Mucosa of rectum (tissue), 2 donors: ENCODE measurements around the gene IMMP2L.
"Not testable (repeated sequence)": the region's sequence is repeated elsewhere in the genome, so short reads cannot be mapped to it uniquely, and the experiment has no call there.

ENCODE experiments used
- H3K27ac ChIP-seq, 2 donors: one replicate each; pipeline ENCODE4 v1.7.0; 2013; ENCODE audit warnings: inconsistent platforms in 2 of 2, low read depth in 2 of 2, low read length in 2 of 2
- H3K27me3 ChIP-seq, 2 donors: one replicate each; pipeline ENCODE4 v1.7.0; 2013; ENCODE audit warnings: low read length in 2 of 2; ENCODE audit not compliant: control insufficient read depth in 2 of 2, insufficient read depth in 2 of 2
- H3K36me3 ChIP-seq, 2 donors: one replicate each; pipeline ENCODE4 v1.7.0; 2013; ENCODE audit warnings: low read length in 2 of 2; ENCODE audit not compliant: control insufficient read depth in 2 of 2, insufficient read depth in 2 of 2
- H3K4me1 ChIP-seq, 2 donors: one replicate each; pipeline ENCODE4 v1.7.0; 2013; ENCODE audit warnings: low read length in 2 of 2, mild to moderate bottlenecking in 1 of 2; ENCODE audit not compliant: control insufficient read depth in 2 of 2, insufficient read depth in 2 of 2
- H3K4me3 ChIP-seq, 2 donors: one replicate each; pipeline ENCODE4 v1.7.0; 2013; ENCODE audit warnings: low read length in 2 of 2
- H3K9ac ChIP-seq, 2 donors: one replicate each; pipeline ENCODE4 v1.7.0; 2013; ENCODE audit warnings: low read length in 2 of 2, low read depth in 1 of 2, mild to moderate bottlenecking in 1 of 2
- H3K9me3 ChIP-seq, 2 donors: one replicate each; pipeline ENCODE4 v1.7.0; 2013; ENCODE audit warnings: low read length in 2 of 2; ENCODE audit not compliant: control insufficient read depth in 2 of 2
- donor health status: healthy.
- donor health status: Normal muscosa, but diverticular disease.

Gene IMMP2L

DNA sequence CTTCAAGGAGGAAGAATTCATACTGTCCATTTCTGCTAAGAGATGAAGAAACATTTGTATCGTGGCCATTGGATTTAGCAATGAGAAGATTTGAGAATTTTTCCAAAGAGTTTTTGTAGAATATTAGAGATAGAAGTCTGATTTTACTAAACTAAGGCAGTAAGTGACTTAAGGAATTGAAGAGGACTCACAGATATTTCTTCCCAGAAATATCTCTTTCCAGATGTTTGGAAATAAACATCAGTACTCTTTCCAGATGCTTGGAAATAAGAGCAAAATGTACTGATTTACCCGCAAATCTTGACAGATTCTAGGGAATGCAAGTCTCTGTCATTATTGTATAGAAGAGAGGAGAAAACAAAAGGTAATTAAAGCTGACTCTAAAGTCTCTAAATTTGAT, 91.3 kb downstream of the IMMP2L start:
- no peak overlapping the region for H3K4me3 ChIP-seq
- no peaks in the 10 kb centered on the region for H3K27me3 ChIP-seq
- no peaks in the 10 kb centered on the region for H3K9me3 ChIP-seq
- no peak overlapping the region for H3K9ac ChIP-seq
- no peaks in the 10 kb centered on the region for H3K36me3 ChIP-seq
- H3K4me1 ChIP-seq: no peaks in the 10 kb centered on the region
- no peak overlapping the region for H3K27ac ChIP-seq

DNA sequence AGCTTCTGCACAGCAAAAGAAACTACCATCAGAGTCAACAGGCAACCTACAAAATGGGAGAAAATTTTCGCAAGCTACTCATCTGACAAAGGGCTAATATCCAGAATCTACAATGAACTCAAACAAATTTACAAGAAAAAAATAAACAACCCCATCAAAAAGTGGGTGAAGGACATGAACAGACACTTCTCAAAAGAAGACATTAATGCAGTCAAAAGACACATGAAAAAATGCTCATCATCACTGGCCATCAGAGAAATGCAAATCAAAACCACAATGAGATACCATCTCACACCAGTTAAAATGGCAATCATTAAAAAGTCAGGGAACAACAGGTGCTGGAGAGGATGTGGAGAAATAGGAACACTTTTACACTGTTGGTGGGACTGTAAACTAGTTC, 92.4 kb downstream of the IMMP2L start:
- H3K9me3 ChIP-seq, H3K4me3 ChIP-seq, H3K36me3 ChIP-seq, H3K9ac ChIP-seq, H3K4me1 ChIP-seq, H3K27ac ChIP-seq, H3K27me3 ChIP-seq: not testable (repeated sequence)

DNA sequence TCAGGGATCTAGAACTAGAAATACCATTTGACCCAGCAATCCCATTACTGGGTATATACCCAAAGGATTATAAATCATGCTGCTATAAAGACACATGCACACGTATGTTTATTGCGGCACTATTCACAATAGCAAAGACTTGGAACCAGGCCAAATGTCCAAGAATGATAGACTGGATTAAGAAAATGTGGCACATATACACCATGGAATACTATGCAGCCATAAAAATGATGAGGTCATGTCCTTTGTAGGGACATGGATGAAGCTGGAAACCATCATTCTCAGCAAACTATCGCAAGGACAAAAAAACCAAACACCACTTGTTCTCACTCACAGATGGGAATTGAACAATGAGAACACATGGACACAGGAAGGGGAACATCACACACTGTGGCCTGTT, 96.5 kb downstream of the IMMP2L start:
- H3K36me3 ChIP-seq, H3K4me3 ChIP-seq, H3K27me3 ChIP-seq, H3K9me3 ChIP-seq, H3K4me1 ChIP-seq, H3K27ac ChIP-seq, H3K9ac ChIP-seq: not testable (repeated sequence)

DNA sequence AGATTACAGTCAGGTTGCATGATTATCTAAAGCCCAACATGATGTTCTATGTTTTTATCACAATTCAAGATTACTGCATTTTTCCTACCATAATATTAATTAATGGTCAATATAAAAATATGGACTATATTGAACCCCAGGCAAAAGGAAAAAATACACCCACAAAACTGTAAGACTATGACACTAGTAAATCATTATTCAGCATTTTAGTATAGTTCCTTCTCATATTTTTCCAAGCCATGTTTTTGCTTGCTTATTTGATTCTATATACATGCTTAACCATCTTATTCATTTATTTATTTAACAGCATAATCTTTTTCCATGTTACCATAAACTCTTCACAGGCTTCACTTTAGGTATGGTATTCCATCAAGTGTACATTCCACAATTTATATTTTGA, 101.6 kb downstream of the IMMP2L start:
- Histone ChIP-seq H3K4me3 (no peak overlapping the region), H3K27me3 (no peaks in the 10 kb centered on the region), H3K9me3 (no peaks in the 10 kb centered on the region), H3K27ac (no peak overlapping the region), H3K36me3 (no peaks in the 10 kb centered on the region), H3K4me1 (no peaks in the 10 kb centered on the region), H3K9ac (no peak overlapping the region)

DNA sequence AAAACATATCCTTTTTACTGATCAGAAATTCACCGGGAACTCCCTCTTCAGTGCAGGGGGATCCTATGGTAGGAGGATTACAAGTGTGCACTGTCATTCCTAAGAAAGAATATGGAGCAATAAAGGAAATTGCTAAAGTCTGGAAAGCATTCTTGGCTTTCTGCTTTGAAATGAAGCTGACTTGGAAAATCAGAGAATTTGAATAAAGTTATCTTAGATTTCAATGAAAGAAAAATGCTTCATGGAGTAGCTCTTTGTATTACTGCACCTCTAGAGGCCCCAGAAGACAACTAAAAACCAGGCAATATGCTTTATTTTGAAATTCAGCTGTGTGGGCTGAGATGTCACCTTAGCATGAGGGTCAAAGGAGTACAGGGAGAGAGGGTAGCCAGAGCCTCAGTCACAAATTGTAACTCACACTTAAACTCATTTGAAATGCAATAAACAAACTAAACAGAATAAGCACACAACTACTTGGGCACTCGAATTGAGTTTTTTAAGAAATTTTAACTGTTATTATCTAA, 102.5 kb downstream of the IMMP2L start:
- H3K27ac ChIP-seq: no peak overlapping the region
- no peaks in the 10 kb centered on the region for H3K4me1 ChIP-seq
- no peaks in the 10 kb centered on the region for H3K27me3 ChIP-seq
- H3K9me3 ChIP-seq: no peaks in the 10 kb centered on the region
- no peak overlapping the region for H3K9ac ChIP-seq
- H3K36me3 ChIP-seq: no peaks in the 10 kb centered on the region
- H3K4me3 ChIP-seq: no peak overlapping the region

DNA sequence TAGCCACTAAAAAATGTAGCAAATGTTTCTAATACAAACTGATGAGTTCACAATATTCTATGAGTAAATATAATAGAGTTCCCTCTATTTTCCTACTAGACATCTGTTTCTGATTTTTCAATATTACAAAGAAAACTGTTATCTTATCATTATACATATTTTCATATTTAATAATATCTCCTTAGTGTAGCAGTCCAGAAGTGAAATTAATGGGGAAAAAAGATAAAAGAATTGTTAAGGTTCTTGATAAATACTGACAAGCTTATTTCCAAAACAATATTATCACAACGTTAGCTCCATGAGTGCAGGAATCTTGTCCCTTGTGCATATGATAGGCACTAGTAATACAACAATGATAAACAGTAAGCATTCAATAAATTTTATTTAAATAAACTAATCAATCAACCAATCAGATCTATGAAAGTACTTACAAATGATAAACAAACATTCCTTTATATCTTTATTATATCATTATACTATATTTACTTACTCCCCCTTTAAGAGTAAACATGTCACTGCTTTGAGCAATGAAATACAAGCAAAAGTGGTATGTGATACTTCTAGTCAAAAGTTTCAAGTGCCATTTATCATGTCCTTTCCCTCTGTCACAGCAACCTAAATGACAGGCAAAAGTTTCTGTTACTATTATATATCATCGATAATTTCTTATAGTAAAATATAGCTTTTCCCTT, 103.1 kb downstream of the IMMP2L start:
- Histone ChIP-seq H3K27me3 (no peaks in the 10 kb centered on the region), H3K9ac (no peak overlapping the region), H3K4me1 (no peaks in the 10 kb centered on the region), H3K36me3 (no peaks in the 10 kb centered on the region), H3K4me3 (no peak overlapping the region), H3K27ac (no peak overlapping the region), H3K9me3 (no peaks in the 10 kb centered on the region)

DNA sequence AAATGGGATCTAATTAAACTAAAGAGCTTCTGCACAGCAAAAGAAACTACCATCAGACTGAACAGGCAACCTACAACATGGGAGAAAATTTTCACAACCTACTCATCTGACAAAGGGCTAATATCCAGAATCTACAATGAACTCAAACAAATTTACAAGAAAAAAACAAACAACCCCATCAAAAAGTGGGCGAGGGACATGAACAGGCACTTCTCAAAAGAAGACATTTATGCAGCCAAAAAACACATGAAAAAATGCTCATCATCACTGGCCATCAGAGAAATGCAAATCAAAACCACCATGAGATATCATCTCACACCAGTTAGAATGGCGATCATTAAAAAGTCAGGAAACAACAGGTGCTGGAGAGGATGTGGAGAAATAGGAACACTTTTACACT, 111.6 kb downstream of the IMMP2L start:
- H3K4me1 ChIP-seq, H3K4me3 ChIP-seq, H3K27ac ChIP-seq, H3K36me3 ChIP-seq, H3K27me3 ChIP-seq, H3K9ac ChIP-seq, H3K9me3 ChIP-seq: not testable (repeated sequence)

DNA sequence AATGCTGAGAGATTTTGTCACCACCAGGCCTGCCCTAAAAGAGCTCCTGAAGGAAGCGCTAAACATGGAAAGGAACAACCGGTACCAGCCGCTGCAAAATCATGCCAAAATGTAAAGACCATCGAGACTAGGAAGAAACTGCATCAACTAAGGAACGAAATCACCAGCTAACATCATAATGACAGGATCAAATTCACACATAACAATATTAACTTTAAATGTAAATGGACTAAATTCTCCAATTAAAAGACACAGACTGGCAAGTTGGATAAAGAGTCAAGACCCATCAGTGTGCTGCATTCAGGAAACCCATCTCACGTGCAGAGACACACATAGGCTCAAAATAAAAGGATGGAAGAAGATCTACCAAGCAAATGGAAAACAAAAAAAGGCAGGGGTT, 114.8 kb downstream of the IMMP2L start:
- H3K36me3 ChIP-seq, H3K27me3 ChIP-seq, H3K9ac ChIP-seq, H3K9me3 ChIP-seq, H3K4me1 ChIP-seq, H3K4me3 ChIP-seq, H3K27ac ChIP-seq: not testable (repeated sequence)

DNA sequence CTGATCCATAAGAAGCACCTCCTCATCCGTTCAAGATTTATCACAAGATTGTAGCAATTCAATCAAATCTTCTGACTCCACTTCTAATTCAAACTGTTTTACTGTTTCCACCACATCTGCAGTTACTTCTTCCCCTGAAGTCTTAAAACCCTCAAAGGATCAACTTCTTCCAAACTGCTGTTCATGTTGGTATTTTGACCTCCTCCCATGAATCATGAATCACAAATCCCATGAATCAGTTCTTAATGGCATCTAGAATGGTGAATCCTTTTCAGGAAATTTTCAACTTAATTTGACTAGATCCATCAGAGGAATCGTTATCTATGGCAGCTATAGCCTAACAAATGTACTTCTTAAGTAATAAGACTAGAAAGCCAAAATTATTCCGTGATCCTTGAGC, 122.3 kb downstream of the IMMP2L start:
- Histone ChIP-seq H3K27me3 (no peaks in the 10 kb centered on the region), H3K9me3 (no peaks in the 10 kb centered on the region), H3K36me3 (no peaks in the 10 kb centered on the region), H3K9ac (no peak overlapping the region), H3K27ac (no peak overlapping the region), H3K4me1 (no peaks in the 10 kb centered on the region), H3K4me3 (no peak overlapping the region)

DNA sequence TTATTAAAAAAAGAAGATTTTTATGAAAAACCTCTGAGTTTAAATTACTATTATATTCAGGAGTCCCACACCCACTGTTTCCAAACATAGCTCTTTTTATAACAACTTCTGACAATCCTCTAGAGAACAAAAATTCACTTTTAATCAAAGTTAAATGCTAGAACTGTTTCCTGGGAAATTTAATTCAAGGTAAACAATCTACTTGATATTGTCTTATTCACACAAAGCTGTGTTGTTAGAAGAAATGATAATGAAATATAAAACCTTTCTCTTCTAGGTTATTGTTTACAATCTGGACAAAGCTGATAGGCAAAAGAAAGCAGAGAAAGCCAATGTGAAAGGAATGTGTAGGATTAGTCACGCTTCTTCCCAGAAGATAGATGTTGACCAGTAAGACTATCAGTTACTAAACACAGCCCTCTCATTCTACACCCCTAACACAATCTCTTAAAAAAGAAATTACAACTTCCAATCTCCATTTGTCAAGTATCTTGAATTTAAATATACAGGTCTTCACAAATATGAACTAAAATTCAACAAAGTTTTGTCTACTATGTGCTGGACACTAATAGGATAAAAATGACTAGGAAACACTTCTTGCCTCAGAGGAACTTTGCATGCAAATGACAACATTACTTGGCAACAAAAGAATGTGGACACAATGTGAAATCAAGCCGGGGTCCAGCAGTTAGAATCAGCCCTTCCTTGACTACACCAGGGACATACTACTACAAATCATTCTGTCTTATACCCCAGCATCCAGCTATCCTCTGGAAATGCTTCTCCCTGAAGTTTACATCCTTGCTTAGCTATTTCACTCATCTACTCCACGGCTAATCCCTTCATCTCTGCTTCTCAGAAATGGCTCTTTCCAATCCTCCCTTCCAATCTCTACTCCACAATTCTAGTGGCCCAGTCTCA, 123.7 kb downstream of the IMMP2L start:
- no peak overlapping the region for H3K4me3 ChIP-seq
- H3K27me3 ChIP-seq: no peaks in the 10 kb centered on the region
- no peaks in the 10 kb centered on the region for H3K4me1 ChIP-seq
- H3K27ac ChIP-seq: no peak overlapping the region
- no peaks in the 10 kb centered on the region for H3K36me3 ChIP-seq
- H3K9ac ChIP-seq: no peak overlapping the region
- no peaks in the 10 kb centered on the region for H3K9me3 ChIP-seq
